GM12892 (cell line): Measurements from ENCODE around the gene C3.

Source experiments
- DNase-seq: peaks from one replicate; pipeline ENCODE4 v3.0.0; 2011; ENCODE audit not compliant: insufficient read length
- FAIRE-seq: peaks from 2 replicates; lab custom pipeline; 2011; peaks lifted over from hg19 to GRCh38; lab: Jason Lieb, UNC
- POLR2A ChIP-seq: IDR thresholded peaks from 2 replicates; pipeline ENCODE4 v1.6.1; 2011; ENCODE audit warnings: low read depth, low read length, control low read depth
- POLR2AphosphoS5 ChIP-seq: IDR thresholded peaks from 2 replicates; pipeline ENCODE4 v1.6.1; 2011; ENCODE audit warnings: low read depth, low read length, control low read depth
- TAF1 ChIP-seq: IDR thresholded peaks from 2 replicates; pipeline ENCODE4 v1.6.1; 2011; ENCODE audit warnings: low read depth, mild to moderate bottlenecking, control low read depth, low read length, borderline replicate concordance

The C3 gene

GRCh38 chr19:6687114-6687513, 33.3 kb downstream of the C3 start:
- no peak for DNase-seq
- no peak for FAIRE-seq
- no peak for TF ChIP-seq POLR2AphosphoS5

- FAIRE-seq (no peak), DNase-seq (no peak)
- TF ChIP-seq POLR2AphosphoS5 (no peak), TAF1 (no peak), POLR2A (no peak)
Measured at GRCh38 chr19:6686628-6686975, 33.8 kb downstream of the C3 start.

- DNase-seq (no peak), FAIRE-seq (no peak)
- TF ChIP-seq POLR2AphosphoS5, result no peak
- no peak for TF ChIP-seq TAF1
- no peak for TF ChIP-seq POLR2A
Measured at GRCh38 chr19:6685962-6686627, 34.4 kb downstream of the C3 start.

- DNase-seq (no peak), FAIRE-seq (no peak)
- TF ChIP-seq TAF1 (no peak), POLR2A (no peak), POLR2AphosphoS5 (no peak)
Measured at GRCh38 chr19:6685482-6685881, 35.0 kb downstream of the C3 start.

- DNase-seq (no peak), FAIRE-seq (no peak)
- no peak for TF ChIP-seq POLR2A
- no peak for TF ChIP-seq TAF1
- TF ChIP-seq POLR2AphosphoS5, result no peak
Measured at GRCh38 chr19:6683971-6684370, 36.5 kb downstream of the C3 start.

- no peak for TF ChIP-seq POLR2A
- no peak for TF ChIP-seq TAF1
- TF ChIP-seq POLR2AphosphoS5, result no peak
- FAIRE-seq (no peak), DNase-seq (no peak)
Measured at GRCh38 chr19:6682607-6683128, 37.8 kb downstream of the C3 start.

- FAIRE-seq (no peak), DNase-seq (no peak)
- TF ChIP-seq POLR2AphosphoS5, result no peak
- TF ChIP-seq POLR2A, result no peak
- TF ChIP-seq TAF1, result no peak
Measured at GRCh38 chr19:6680141-6680540, 40.3 kb downstream of the C3 start.

GRCh38 chr19:6679139-6679538, 41.3 kb downstream of the C3 start:
- no peak for DNase-seq
- FAIRE-seq, result no peak
- no peak for TF ChIP-seq TAF1
- TF ChIP-seq POLR2AphosphoS5, result no peak
- no peak for TF ChIP-seq POLR2A

GRCh38 chr19:6678690-6679109, 41.8 kb downstream of the C3 start:
- FAIRE-seq (peak; percentile 87), DNase-seq (no peak)
- no peak for TF ChIP-seq POLR2A
- TF ChIP-seq TAF1, result no peak
- TF ChIP-seq POLR2AphosphoS5, result no peak

- no peak for TF ChIP-seq POLR2A
- TF ChIP-seq POLR2AphosphoS5, result no peak
- no peak for TF ChIP-seq TAF1
- no peak for FAIRE-seq
- no peak for DNase-seq
Measured at GRCh38 chr19:6677883-6678689, 42.4 kb downstream of the C3 start.

GRCh38 chr19:6677495-6677882, 43.0 kb downstream of the C3 start:
- DNase-seq (no peak), FAIRE-seq (no peak)
- TF ChIP-seq TAF1, result no peak
- TF ChIP-seq POLR2A, result no peak
- TF ChIP-seq POLR2AphosphoS5, result no peak

- DNase-seq, result no peak
- no peak for FAIRE-seq
- TF ChIP-seq POLR2AphosphoS5 (no peak), POLR2A (no peak), TAF1 (no peak)
Measured at GRCh38 chr19:6676288-6676687, 44.2 kb downstream of the C3 start.
